ENCODE data around the gene SLC44A3. TPM values are rescaled to one million over a fixed set of nuclear protein-coding genes. Genes with fewer than 3 reads are reported as not detected.

The SLC44A3 gene
- total and polyA plus RNA-seq, 12 donors, result 4.2 to 26.2 (median 9.5) TPM

DNA sequence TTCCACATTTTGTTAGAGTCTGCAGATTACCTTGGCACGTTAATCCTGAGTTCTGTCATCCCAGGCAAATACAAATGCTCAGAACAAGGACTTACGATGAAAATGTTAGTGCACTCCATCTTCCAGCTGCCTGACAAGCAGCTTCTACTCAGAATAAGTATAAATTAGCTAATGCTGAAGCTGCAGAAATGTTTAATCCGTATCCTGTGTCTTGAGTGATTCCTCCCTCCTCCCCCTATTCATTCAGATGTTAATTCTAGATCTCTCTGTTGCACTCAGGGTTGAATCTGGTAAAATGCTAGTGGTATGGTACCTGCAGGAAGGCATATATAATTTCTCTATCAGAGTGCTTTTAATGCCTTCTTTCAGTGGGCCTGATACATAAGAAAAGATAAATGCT is 66.9 kb downstream of the SLC44A3 start:
- 47 to 64% (median 54%) methylated on average over 3 of the region's 3 CpGs for WGBS, 4 donors
- no peak overlapping the region for H3K27ac ChIP-seq
- no peak for DNase-seq
- no peaks in the 10 kb centered on the region for H3K9me3 ChIP-seq (replicated peaks in 1 of 3)
- TF ChIP-seq POLR2A (IDR thresholded peaks at IDR 0.05), result no peak
- no peak for TF ChIP-seq CTCF (IDR thresholded peaks at IDR 0.05)
- no peak overlapping the region for H3K4me3 ChIP-seq
- intact Hi-C loops (cut with DNase I), result no loop called here
- peaks cover 8 to 12% of the 10 kb centered on the region in 2 donors for H3K4me1 ChIP-seq (replicated peaks in 1 of 2)
- H3K27me3 ChIP-seq, result no peaks in the 10 kb centered on the region
- peaks cover 0 to 2% of the 10 kb centered on the region in 2 donors for H3K36me3 ChIP-seq (replicated peaks in 1 of 2)

DNA sequence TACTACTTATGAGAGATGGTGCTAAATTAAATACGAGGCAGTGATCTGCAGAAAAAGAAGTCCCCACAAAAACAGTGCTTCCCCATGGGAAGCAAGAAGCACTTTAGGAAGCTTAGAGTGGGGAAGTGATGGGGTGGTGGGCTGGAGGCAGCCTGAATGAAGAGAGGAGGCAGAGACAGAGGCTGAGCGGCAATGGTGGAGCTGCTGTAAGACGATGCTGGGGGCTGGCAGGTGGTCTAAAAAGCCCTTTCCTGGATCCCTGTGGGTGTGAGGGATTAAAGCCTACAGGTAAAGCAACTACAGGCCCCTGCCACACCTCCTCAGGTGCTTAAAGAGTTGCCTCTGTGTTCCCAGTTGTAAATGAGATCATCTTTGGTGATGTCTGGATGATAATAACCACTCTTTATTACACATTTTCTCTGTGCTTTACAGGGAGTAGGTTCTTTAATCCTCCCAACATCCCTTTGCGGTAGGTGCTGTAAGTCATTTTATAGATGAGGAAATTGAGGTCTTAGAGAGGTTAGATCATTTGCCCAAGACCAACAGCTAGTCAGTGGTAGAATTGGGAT is 67.5 kb downstream of the SLC44A3 start:
- no peaks in the 10 kb centered on the region for H3K9me3 ChIP-seq (replicated peaks in 1 of 3)
- no peak for DNase-seq
- no peak for TF ChIP-seq CTCF (IDR thresholded peaks at IDR 0.05)
- no peak for TF ChIP-seq POLR2A (IDR thresholded peaks at IDR 0.05)
- no peak overlapping the region for H3K4me3 ChIP-seq
- H3K4me1 ChIP-seq (replicated peaks in 1 of 2), result peaks cover 8 to 12% of the 10 kb centered on the region in 2 donors
- H3K36me3 ChIP-seq (replicated peaks in 1 of 2), result peaks cover 0 to 8% of the 10 kb centered on the region in 2 donors
- 77 to 85% (median 79%) methylated on average over 4 of the region's 4 CpGs for WGBS, 4 donors
- no peak overlapping the region for H3K27ac ChIP-seq
- H3K27me3 ChIP-seq, result no peaks in the 10 kb centered on the region
- intact Hi-C loops (cut with DNase I), result no loop called here

DNA sequence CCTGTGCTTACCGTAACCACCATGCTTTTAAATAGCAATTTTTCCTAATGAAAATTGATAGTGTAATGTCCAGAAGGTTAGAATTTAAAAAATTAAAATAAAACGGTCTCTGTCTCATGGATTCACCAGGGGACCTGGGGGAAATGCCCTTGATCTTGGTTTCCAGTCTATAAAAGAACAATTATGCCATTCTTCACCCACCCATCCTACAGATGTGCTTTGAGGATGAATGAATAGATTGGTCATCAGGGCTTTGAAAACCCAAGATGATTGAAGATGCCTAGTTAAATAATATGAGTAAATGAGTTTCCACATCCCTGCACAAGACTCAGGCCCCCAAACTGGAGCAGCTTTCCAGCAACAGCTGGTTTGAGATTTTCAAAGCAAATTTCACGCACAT is 68.0 kb downstream of the SLC44A3 start:
- 85 to 92% (median 87%) methylated on average over 3 of the region's 3 CpGs for WGBS, 4 donors
- Histone ChIP-seq H3K4me3 (no peak overlapping the region), H3K27ac (no peak overlapping the region), H3K9me3 (replicated peaks in 1 of 3) (no peaks in the 10 kb centered on the region), H3K27me3 (no peaks in the 10 kb centered on the region), H3K36me3 (replicated peaks in 1 of 2) (peaks cover 0 to 13% of the 10 kb centered on the region in 2 donors), H3K4me1 (replicated peaks in 1 of 2) (peaks cover 8 to 12% of the 10 kb centered on the region in 2 donors)
- DNase-seq, result no peak
- intact Hi-C loops (cut with DNase I), result no loop called here
- no peak for TF ChIP-seq CTCF (IDR thresholded peaks at IDR 0.05)
- no peak for TF ChIP-seq POLR2A (IDR thresholded peaks at IDR 0.05)

GRCh38 chr1:94892604-94893254 is 72.6 kb downstream of the SLC44A3 start:
- intact Hi-C loops (cut with DNase I), result no loop called here
- Histone ChIP-seq H3K27ac (no peak overlapping the region), H3K27me3 (no peaks in the 10 kb centered on the region), H3K4me3 (no peak overlapping the region), H3K9me3 (replicated peaks in 1 of 3) (no peaks in the 10 kb centered on the region), H3K36me3 (replicated peaks in 1 of 2) (peaks cover 0 to 57% of the 10 kb centered on the region in 2 donors), H3K4me1 (replicated peaks in 1 of 2) (peaks cover 0 to 4% of the 10 kb centered on the region in 2 donors)
- DNase-seq, result no peak
- 94 to 98% (median 95%) methylated on average over 4 of the region's 4 CpGs for WGBS, 4 donors
- TF ChIP-seq CTCF (IDR thresholded peaks at IDR 0.05) (no peak), POLR2A (IDR thresholded peaks at IDR 0.05) (no peak)

Measured in adrenal gland (tissue), 12 donors.